ENCODE data around the gene USP10.

The USP10 gene

GRCh38 chr16:84778720-84779119, 78.9 kb downstream of the USP10 start:
- DNase-seq: no peak

DNA sequence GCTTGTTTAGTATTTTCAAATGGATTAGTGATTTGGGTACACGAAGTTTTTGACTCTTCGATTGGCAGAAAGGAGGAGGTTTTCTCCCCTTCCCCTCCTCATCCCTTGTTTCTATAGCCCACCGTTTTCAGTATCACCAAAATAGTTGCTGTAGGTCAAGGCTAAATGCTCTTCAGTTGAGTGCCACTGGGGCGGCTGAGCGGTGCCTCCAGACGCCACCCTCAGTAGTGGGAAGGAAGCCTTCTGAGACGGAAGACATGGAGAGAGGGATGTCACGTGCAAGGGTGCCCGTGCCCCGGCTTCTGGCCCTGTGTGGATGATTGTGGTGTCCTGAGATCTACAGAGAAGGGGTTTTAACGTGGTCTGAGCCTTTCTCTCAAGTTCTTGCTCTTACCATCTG, 80.3 kb downstream of the USP10 start:
- no peak for DNase-seq

GRCh38 chr16:84780544-84781376, 81.0 kb downstream of the USP10 start:
- no peak for DNase-seq

DNA sequence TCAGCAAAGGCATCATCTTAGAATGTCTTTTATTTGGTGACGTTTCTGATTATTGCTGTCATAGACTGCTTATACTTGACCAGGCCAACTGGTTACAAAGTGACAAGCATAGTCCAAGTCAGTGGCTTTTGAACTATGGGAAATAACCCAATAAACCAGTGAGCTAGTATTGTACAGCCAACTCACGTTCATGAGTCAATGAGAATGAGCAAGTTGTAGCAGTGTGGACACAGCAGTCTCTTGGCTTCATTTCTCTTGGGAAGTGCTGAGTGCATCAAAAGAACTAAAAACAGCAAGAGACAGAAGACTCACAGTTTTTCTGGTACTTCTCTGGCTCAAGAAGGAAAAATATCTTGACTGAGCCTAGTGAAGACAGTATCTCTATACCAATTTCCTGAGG, 83.0 kb downstream of the USP10 start:
- no peak for DNase-seq

- no peak for DNase-seq
Observed at GRCh38 chr16:84785843-84786581, 86.2 kb downstream of the USP10 start.

DNA sequence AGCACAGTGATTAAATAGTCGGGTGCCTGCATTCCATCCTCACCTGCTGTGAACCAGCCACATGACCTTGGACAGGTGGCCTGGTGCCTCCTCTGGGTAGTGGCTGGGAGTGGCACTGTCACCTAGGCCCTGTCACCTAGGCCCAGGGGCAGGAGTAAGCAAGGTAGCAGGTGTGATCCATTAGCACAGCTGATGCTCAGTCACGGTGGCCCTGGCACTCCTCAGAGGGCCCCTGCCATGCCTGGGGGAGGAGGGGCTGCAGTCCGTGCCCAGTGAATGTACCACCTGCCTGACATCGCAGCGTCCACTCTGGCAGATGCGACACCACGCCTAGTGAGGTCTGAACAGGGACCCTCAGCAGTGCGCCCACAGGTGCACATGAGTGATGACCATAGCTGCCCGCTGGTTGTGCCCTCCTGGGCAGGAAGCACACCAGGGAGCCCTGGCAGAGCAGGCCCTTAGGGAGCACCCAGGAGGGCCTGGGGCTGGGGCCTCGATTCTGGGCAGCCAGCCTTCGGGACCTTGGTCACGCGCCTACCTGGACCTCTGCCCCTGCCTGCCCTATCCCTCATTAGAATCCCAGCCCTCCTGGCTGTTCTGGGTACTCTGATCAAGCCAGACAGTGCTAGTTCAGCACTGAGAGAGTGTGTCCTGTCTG, 86.9 kb downstream of the USP10 start:
- DNase-seq: no peak

GRCh38 chr16:84787263-84787622, 87.4 kb downstream of the USP10 start:
- no peak for DNase-seq

DNA sequence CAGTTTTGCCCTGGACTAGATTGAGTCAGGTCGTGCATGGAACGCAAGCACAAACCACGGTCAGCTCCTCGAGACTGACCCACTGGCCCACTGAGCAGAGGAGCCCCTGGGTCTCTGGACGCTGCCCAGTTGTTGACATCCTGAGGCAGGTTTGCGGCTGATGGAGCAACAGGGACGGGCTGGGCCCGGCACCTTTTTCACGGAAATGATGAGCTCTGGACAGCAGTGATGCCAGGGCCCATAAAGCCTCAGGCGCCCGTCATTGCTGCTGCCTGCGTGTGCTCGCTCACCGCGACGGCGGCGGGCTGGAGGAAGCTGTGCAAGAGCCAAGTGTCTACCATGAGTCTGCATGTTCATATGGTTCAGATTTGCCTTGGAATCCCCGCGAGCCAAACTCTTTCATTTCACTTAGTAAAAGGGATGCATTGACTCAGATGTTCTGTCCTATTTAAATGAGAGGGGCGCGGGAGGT, 89.2 kb downstream of the USP10 start:
- DNase-seq: no peak

DNA sequence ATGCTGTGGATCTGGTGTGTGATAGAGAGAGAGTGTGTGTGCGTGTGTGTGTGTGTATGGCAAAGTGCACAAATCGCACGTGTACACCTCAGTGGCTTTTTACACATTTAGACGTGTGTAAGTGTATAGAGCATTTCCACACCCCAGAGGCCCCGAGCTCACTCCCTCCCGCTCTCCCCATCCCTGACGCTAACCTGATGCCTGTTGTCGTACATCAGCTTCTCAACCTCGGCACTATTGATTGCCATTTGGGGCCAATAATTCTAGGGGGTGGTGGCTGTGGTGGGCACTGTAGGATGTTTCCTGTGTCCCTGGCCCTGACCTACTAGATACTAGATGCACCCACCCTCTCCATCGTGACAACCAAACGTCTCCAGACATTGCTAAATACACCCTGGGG, 89.6 kb downstream of the USP10 start:
- no peak for DNase-seq

DNA sequence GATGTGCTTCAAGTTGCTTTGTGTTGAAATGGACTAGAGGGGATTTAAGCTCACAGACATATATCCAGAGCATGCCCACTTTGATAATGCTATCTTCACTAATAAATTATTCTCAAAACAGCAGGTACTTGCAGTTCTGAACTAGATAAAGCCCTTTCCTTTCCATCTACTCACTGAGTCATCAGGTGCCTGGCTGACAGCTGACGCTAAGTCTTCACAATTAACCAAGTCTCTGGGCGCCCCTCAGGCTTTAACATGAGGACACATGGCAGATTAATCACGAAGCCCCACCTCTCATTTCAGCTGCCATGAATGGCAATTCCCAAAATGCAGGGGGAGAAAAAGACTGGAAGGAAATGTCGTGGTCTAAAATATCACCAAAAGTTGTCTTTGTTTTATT, 90.5 kb downstream of the USP10 start:
- DNase-seq: no peak

GRCh38 chr16:84791088-84791487, 91.3 kb downstream of the USP10 start:
- DNase-seq: no peak

DNA sequence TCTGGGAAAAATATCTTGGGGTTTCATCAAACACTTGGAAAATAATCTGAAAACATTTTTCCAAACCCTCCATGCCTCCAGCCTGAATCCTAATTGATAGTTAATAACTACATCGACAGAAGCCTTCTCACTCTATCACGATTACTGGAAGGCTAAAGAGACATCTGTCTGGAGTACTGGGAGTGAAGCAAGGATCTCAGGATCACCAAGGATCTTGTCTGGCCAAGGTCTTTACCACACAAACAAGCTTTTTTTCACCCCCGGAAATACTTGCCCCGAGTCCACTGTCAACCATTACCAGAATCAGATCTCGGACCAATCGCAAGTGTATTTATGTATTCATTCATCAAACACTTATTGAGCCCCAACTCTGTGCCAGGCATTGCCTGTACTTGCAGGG, 91.7 kb downstream of the USP10 start:
- DNase-seq: no peak

DNA sequence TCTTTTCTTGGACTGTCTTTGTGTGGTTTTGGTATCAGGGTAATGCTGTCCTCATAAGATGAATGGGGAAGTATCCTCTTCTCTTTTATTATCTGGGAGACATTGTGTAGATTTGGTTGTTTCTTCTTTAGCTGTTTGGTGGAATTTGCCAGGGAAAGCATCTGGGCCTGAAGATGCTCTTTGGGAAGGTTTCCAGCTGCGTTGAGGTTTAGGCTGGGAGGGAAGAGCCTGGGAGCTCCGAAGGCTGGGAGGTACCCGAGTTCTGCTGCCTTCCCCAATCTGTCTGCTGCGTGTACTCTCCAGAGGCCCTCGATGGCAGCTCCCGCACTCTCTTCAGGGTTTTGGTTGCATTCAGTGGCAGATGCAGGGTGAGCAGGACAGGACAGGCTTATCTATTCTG, 94.4 kb downstream of the USP10 start:
- no peak for DNase-seq

DNA sequence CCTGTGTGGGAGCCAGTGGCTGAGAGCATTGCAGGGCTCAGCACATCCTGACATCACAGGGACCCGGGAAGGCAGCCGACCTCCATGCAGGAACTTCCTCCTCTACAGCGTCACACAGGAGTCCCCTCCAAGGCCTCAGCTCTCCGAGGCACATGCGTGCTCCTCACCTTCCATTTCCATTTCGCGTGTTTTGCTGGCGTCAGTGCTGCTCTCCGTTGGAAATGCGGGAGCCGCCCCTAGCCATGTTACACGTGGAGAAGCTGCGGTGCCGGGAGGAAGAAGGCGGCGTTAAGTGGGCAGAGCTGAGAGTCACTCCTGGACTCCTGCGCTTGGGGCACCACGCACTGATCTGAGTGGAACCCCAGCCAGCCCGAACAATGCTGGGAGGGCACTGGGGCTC, 94.8 kb downstream of the USP10 start:
- no peak for DNase-seq

GRCh38 chr16:84795329-84796053, 95.7 kb downstream of the USP10 start:
- DNase-seq: no peak

DNA sequence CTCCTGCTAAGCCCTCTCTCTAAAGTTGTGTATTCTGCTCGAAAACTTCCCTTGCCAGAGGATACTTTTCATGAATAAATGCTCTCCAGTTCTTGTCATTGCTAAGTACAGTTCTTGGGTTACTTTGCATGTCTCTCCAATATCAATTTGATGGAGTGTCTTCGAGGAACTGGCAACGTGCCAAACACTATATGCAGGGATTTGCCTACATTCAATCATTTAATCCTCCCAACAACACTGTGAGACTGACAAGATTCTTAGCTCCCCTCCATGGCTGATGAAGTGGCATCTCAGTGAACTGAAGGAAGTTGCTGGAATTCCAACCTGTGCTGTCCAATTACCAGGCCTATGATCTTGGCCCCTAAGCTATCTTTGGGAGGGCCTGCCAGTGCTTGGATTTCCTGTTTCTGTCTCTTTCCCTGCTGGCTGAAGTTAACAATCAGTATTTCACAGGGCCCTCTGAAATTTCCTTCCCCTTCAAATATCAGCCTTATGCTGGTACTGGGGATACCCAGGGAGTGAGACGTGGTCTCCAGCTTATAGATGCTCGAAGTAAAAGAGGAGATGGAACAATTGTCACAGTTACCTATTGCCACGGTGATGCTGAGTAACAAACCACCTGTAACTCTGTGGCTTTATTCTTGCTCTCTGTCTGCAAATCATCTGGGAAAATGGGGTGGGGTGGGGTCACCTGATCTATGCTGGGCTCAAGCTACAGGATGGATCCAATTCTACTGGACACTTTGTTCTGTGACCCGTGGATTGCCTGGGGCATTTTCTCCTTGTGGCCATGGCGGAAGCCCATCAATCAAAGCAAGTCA, 100.6 kb downstream of the USP10 start:
- DNase-seq: no peak

DNA sequence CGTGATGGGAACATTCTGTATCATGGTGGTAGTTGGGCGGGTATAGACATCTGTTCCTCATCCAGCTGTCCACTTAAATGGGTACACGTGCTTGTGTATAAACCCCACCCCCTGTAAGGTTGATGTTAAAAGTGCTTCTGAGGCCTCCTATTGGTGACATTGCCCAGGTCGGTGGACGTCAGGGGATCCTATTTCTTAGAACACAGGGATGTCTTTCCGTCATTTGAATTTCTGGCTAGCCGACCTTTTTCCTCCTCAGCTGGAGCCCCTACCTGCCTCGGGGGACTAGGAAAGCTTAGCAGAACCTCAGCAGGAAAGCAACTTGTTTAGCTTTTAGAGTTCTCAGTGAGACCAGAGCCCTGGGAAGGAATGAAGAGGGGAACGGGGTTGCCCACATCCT, 103.3 kb downstream of the USP10 start:
- no peak for DNase-seq

GRCh38 chr16:84804326-84804725, 104.5 kb downstream of the USP10 start:
- DNase-seq: no peak

DNA sequence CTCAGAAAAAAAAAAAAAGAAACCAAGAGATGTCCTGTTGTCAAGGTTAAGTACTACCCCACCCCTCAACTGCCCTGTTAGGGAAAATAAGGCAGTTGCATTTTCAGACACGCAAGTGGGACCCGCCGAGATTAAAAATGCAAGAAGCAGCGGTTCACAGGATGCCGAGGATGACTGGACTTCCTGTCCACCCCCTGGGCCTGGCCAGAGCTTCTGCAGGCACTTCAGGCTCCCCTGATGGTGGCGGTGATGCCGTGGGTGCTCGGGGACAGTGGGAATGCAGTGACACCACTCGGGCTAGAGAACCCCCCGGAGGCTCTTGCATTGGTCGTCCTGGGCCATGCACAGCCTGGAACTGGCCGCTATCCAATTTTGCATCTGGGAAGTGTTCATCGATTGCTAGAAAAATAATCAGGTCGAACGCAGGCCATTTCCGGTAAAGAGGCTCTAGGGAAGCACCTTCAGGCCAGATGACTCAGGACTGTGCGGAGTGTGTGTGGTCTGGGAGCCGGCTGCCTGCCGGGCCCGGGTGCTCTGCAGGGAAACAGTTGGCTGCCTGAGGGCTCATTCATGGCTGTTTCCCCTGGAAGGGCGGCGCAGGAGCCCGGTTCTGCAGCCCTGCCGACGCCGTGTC, 106.6 kb downstream of the USP10 start:
- DNase-seq: no peak

- DNase-seq: no peak
Observed at GRCh38 chr16:84806890-84807258, 107.1 kb downstream of the USP10 start.

DNA sequence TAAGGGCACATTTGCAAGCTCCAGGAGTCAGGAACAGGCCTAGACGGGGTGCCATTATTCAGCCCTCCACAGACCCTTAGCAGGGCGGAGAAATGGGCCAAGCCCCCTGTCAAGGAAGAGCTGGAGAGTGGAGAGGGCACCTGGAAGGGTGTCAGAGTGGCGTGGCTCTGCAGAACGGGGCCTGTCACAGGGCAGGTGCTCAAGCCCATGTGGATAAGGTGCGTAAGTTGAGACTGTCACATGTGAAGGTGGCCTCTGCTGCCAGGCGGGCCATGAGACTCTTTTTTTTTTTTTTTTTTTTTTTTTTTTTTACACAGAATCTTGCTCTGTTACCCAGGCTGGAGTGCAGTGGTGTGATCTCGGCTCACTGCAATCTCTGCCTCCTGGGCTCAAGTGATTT, 108.0 kb downstream of the USP10 start:
- no peak for DNase-seq

DNA sequence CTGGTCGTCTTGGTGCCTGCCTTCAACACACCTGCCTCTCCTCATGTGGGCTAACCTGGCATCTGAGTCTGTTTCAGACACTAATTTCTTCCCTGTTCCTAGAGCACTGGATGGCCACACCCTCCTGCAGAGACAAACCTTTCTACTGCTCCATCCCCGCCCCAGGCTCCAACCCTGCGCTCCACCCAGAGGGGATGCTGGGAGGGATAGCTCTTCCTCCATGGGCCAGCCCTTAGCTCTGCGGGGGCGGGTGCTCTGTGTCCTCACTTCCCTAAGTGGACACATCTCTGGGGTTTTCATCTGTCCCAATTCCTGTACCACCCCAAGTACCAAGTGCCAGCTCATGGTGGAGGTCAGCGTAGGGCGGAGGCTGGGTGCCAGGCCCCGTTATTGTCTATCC, 109.0 kb downstream of the USP10 start:
- DNase-seq: no peak

All from CD4-positive, alpha-beta T cell treated with Interleukin-4 for 4 hours (primary cell).